Measurements from ENCODE around the gene PDP2. TPM values are rescaled to one million over a fixed set of nuclear protein-coding genes. Genes with fewer than 3 reads are reported as not detected.

PDP2 gene
- total RNA-seq, 1 donor from 2014 or later = 16.1 TPM

- H3K27ac Mint-ChIP-seq = peak overlapping the region; percentile 29
- no peaks in the 10 kb centered on the region for H3K4me1 Mint-ChIP-seq (ENCODE audit: unreplicated experiment)
- H3K9me3 Mint-ChIP-seq = no peaks in the 10 kb centered on the region
- peaks cover 14% of the 10 kb centered on the region for H3K36me3 Mint-ChIP-seq
- no peak for DNase-seq (ENCODE audit: extremely low spot score, unreplicated experiment)
- no peak overlapping the region for H3K4me3 Mint-ChIP-seq
- no peaks in the 10 kb centered on the region for H3K27me3 Mint-ChIP-seq
- TF ChIP-seq CTCF (conservative IDR thresholded peaks at IDR 0.05) = no peak
These were observed 8.6 kb downstream of the PDP2 start for GRCh38 chr16:66888647-66889615.

- no peaks in the 10 kb centered on the region for H3K9me3 Mint-ChIP-seq
- peak overlapping the region; percentile 29 for H3K27ac Mint-ChIP-seq
- no peak for TF ChIP-seq CTCF (conservative IDR thresholded peaks at IDR 0.05)
- H3K4me1 Mint-ChIP-seq (ENCODE audit: unreplicated experiment) = no peaks in the 10 kb centered on the region
- H3K36me3 Mint-ChIP-seq = peaks cover 14% of the 10 kb centered on the region
- H3K27me3 Mint-ChIP-seq = no peaks in the 10 kb centered on the region
- no peak overlapping the region for H3K4me3 Mint-ChIP-seq
- no peak for DNase-seq (ENCODE audit: extremely low spot score, unreplicated experiment)
These were observed 9.3 kb downstream of the PDP2 start for GRCh38 chr16:66889622-66890021.

- peaks cover 5% of the 10 kb centered on the region for H3K36me3 Mint-ChIP-seq
- DNase-seq (ENCODE audit: extremely low spot score, unreplicated experiment) = no peak
- no peaks in the 10 kb centered on the region for H3K27me3 Mint-ChIP-seq
- H3K27ac Mint-ChIP-seq = no peak overlapping the region
- H3K9me3 Mint-ChIP-seq = no peaks in the 10 kb centered on the region
- no peak for TF ChIP-seq CTCF (conservative IDR thresholded peaks at IDR 0.05)
- no peak overlapping the region for H3K4me3 Mint-ChIP-seq
- H3K4me1 Mint-ChIP-seq (ENCODE audit: unreplicated experiment) = no peaks in the 10 kb centered on the region
These were observed 10.5 kb downstream of the PDP2 start for GRCh38 chr16:66890799-66891198.

GRCh38 chr16:66891360-66891759 lies 11.0 kb downstream of the PDP2 start:
- no peaks in the 10 kb centered on the region for H3K9me3 Mint-ChIP-seq
- H3K4me1 Mint-ChIP-seq (ENCODE audit: unreplicated experiment) = no peaks in the 10 kb centered on the region
- no peak for DNase-seq (ENCODE audit: extremely low spot score, unreplicated experiment)
- no peak overlapping the region for H3K4me3 Mint-ChIP-seq
- TF ChIP-seq CTCF (conservative IDR thresholded peaks at IDR 0.05) = no peak
- no peaks in the 10 kb centered on the region for H3K27me3 Mint-ChIP-seq
- H3K27ac Mint-ChIP-seq = no peak overlapping the region
- H3K36me3 Mint-ChIP-seq = peaks cover 4% of the 10 kb centered on the region

- TF ChIP-seq CTCF (conservative IDR thresholded peaks at IDR 0.05) = no peak
- Mint-ChIP-seq H3K9me3 (no peaks in the 10 kb centered on the region), H3K4me3 (no peak overlapping the region), H3K27ac (no peak overlapping the region), H3K4me1 (ENCODE audit: unreplicated experiment) (peaks cover 4% of the 10 kb centered on the region), H3K27me3 (no peaks in the 10 kb centered on the region), H3K36me3 (peaks cover 4% of the 10 kb centered on the region)
- DNase-seq (ENCODE audit: extremely low spot score, unreplicated experiment) = no peak
These were observed 11.5 kb downstream of the PDP2 start for GRCh38 chr16:66891797-66892196.
